GM12874 (cell line): ENCODE data around the gene SORCS2.

Experiments
- CTCF ChIP-seq: IDR thresholded peaks from 2 replicates; pipeline ENCODE4 v1.5.1; 2011; ENCODE audit warnings: low read depth, mild to moderate bottlenecking, control low read depth, low read length, moderate library complexity; ENCODE audit not compliant: insufficient read depth

SORCS2 gene

DNA sequence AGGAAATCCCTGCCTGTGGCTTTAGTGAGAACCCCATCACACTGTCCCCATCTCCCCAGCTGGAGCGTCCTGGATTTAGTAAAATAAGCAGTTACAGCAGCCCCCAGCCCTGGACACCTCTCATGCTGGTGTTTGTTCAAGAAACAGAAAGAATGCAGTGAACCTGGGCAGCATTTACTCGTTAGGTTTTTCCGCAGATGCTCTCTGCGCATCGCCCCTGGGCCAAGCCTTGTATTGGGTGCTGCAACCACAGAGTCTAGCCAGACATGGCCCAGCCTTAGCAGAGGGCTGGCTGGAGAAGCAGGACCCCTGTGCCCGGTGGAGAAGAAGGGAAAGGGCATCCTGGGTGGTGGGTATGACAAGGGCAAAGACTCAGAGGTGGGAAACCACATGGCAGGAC, 378.7 kb downstream of the SORCS2 start:
- TF ChIP-seq CTCF: no peak

DNA sequence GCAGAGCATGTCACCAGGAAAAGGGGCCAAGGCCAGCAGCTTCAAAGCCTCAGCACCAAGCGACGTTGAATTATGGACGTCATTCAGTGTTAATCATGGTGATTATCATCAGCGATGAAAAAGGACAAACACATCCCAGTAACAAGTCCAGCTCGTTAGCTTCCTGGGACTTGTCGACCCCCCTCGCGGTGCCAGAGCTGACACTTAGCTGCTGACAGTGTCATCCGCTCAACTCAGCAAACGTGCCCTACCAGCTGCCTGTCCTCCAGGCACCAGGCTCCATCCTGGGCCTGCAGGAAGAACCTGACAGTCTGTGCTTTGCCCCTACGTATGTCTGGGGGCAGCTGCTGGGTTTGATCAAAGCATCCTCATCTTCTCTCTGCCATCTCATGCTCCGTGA, 379.4 kb downstream of the SORCS2 start:
- no peak for TF ChIP-seq CTCF

DNA sequence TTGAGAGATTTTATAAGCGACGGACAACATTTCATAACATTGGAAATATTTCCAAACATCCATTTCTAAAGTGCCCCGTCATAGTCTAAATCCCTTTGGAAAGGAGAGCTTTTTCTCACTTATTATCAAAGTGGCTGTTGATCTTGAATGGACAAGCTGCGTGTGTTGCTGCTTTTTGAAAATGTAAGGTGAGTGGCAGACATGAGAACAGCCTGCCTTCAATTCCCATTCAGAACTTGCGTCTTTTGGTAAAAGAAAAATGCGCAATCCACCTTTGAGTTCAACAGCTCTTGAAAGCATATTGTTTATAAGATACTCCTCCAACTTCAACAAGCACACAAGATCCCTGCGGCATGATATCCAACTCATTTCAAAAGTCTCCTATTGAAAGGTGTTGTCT, 380.6 kb downstream of the SORCS2 start:
- no peak for TF ChIP-seq CTCF

DNA sequence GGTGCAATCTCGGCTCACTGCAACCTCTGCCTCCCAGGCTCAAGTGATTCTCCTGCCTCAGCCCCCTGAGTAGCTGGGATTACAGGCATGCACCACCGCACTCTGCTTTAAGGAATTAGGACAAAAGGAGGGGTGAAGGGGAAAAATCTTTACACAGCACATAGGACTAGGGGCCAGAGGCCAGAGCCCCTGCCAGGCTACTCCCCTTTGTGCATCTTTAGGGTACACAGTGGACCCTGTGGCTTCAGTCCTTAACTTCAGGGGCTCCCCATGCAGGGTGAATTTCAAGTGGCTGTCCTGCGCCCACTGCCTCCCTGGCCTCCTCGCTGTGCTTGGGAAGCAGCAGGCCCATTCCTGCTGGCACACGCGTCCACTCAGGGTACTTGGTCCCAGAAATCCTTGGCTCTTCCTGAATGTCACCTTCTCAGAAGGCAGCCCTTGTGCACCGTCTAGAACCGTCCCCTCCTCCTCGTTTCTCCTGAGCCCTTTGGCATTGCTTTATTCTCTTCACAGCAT, 381.3 kb downstream of the SORCS2 start:
- no peak for TF ChIP-seq CTCF

DNA sequence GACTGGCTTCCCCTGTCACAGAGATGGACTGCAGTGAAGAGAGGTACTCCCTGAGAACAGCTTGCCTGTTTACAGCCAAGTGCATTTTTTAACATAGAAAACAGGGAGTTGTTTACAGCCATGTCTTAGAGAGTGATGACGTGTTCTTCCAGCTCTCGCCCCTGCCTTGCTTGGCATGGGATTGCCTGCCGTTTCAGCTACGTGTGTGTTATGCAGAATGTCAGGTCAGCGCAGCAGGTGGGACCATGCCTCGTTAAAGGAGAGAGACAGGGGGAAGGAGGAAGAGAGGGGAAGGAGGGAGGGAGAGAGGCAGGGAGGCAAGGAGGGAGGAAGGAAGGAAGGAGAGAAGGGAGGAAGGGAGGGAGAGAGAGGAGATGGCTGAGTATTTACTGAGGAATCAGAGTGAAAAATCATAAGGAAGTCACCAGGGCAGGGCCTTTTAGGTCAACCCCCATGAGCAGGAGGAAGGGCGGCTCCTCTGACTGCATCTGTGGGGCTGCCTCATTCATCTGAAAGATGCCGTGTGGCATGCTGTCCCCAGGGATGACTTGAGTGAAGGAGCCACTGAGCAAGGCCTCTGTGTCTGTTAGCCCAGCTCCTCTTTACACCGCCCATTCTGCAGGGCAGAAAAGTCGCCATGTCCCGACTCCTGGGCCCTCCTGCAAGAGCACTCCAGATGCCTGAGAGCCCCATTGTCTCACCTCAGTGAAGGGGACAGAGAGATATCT, 382.1 kb downstream of the SORCS2 start:
- no peak for TF ChIP-seq CTCF

GRCh38 chr4:7575426-7575825, 383.1 kb downstream of the SORCS2 start:
- TF ChIP-seq CTCF: no peak

GRCh38 chr4:7581477-7581876, 389.1 kb downstream of the SORCS2 start:
- TF ChIP-seq CTCF: no peak
